ENCODE results near the gene ULK1. TPM values are rescaled to one million over a fixed set of nuclear protein-coding genes. Genes with fewer than 3 reads are reported as not detected.

ULK1 gene
- polyA plus RNA-seq, 3 donors: 1.0 to 75.1 (median 1.3) TPM

GRCh38 chr12:131933387-131933786, 39.0 kb downstream of the ULK1 start:
- WGBS (ENCODE audit: insufficient coverage): 98% methylated on average over 6 of the region's 8 CpGs
- H2AFZ ChIP-seq (ENCODE audit: insufficient read depth, low read depth, low read length, poor library complexity, severe bottlenecking): no peak overlapping the region

GRCh38 chr12:131934535-131934934, 40.1 kb downstream of the ULK1 start:
- Mint-ChIP-seq H3K27me3 (ENCODE audit: low read depth in 3 of 3) (peaks cover 0 to 4% (median 0%) of the 10 kb centered on the region in 3 donors), H3K9me3 (peaks cover 0 to under 1% (median 0%) of the 10 kb centered on the region in 7 donors), H3K4me1 (peaks cover 12% of the 10 kb centered on the region), H3K27ac (no peak overlapping the region), H3K36me3 (peaks cover 54 to 78% of the 10 kb centered on the region in 2 donors), H3K4me3 (no peak overlapping the region)
- no peak for TF ChIP-seq CTCF (IDR thresholded peaks at IDR 0.05)
- no peak overlapping the region for H3K27ac ChIP-seq (ENCODE audit: low read depth in 1 of 2, low read length in 2 of 2)
- H3K4me3 ChIP-seq (replicated peaks in 1 of 3; ENCODE audit: low read depth in 2 of 3, low read length in 3 of 3): no peak overlapping the region
- H3K36me3 ChIP-seq (replicated peaks in 1 of 2; ENCODE audit: control insufficient read depth in 1 of 2, insufficient read depth in 2 of 2, low read length in 2 of 2): peaks cover 50 to 73% of the 10 kb centered on the region in 2 donors
- no peak overlapping the region for H3K9ac ChIP-seq (ENCODE audit: insufficient read depth, low read length, poor library complexity, severe bottlenecking)
- no peaks in the 10 kb centered on the region for H3K9me3 ChIP-seq (replicated peaks in 1 of 2; ENCODE audit: control insufficient read depth in 1 of 2, insufficient read depth in 1 of 2, low read length in 2 of 2)
- intact Hi-C loops (cut with micrococcal nuclease): no loop called here
- DNase-seq: no peak
- H3K79me2 ChIP-seq (ENCODE audit: insufficient read depth, low read length): peaks cover 15% of the 10 kb centered on the region
- H3K4me2 ChIP-seq (replicated peaks; ENCODE audit: extremely low read depth, low read length, poor library complexity, severe bottlenecking): no peak overlapping the region
- no peak overlapping the region for H2AFZ ChIP-seq (ENCODE audit: insufficient read depth, low read depth, low read length, poor library complexity, severe bottlenecking)
- H3K4me1 ChIP-seq (ENCODE audit: control insufficient read depth in 1 of 2, insufficient read depth in 2 of 2, low read length in 2 of 2): peaks cover 10 to 13% of the 10 kb centered on the region in 2 donors
- H3K27me3 ChIP-seq (ENCODE audit: control insufficient read depth in 2 of 2, insufficient read depth in 2 of 2, low read length in 2 of 2): no peaks in the 10 kb centered on the region
- no peaks in the 10 kb centered on the region for H4K20me1 ChIP-seq (ENCODE audit: insufficient read depth, low read length)
- 99% methylated on average over 9 of the region's 11 CpGs for WGBS (ENCODE audit: insufficient coverage)

More at GRCh38 chr12:131933387-131933786, 39.0 kb downstream of the ULK1 start:
- H3K9ac ChIP-seq (ENCODE audit: insufficient read depth, low read length, poor library complexity, severe bottlenecking): no peak overlapping the region
- peaks cover 11 to 13% of the 10 kb centered on the region in 2 donors for H3K4me1 ChIP-seq (ENCODE audit: control insufficient read depth in 1 of 2, insufficient read depth in 2 of 2, low read length in 2 of 2)
- Mint-ChIP-seq H3K27ac (peak overlapping the region in 1 of 7 donors; percentile 9), H3K9me3 (no peaks in the 10 kb centered on the region), H3K4me1 (peaks cover 12% of the 10 kb centered on the region), H3K4me3 (no peak overlapping the region), H3K36me3 (peaks cover 46 to 67% of the 10 kb centered on the region in 2 donors), H3K27me3 (ENCODE audit: low read depth in 3 of 3) (peaks cover 0 to 4% (median 1%) of the 10 kb centered on the region in 3 donors)
- intact Hi-C loops (cut with micrococcal nuclease): no loop called here
- no peaks in the 10 kb centered on the region for H3K9me3 ChIP-seq (replicated peaks in 1 of 2; ENCODE audit: control insufficient read depth in 1 of 2, insufficient read depth in 1 of 2, low read length in 2 of 2)
- no peak overlapping the region for H3K27ac ChIP-seq (ENCODE audit: low read depth in 1 of 2, low read length in 2 of 2)
- no peak for TF ChIP-seq CTCF (IDR thresholded peaks at IDR 0.05)
- H3K4me2 ChIP-seq (replicated peaks; ENCODE audit: extremely low read depth, low read length, poor library complexity, severe bottlenecking): no peak overlapping the region
- peaks cover 20% of the 10 kb centered on the region for H3K79me2 ChIP-seq (ENCODE audit: insufficient read depth, low read length)
- H4K20me1 ChIP-seq (ENCODE audit: insufficient read depth, low read length): no peaks in the 10 kb centered on the region
- no peak overlapping the region for H3K4me3 ChIP-seq (replicated peaks in 1 of 3; ENCODE audit: low read depth in 2 of 3, low read length in 3 of 3)
- H3K27me3 ChIP-seq (ENCODE audit: control insufficient read depth in 2 of 2, insufficient read depth in 2 of 2, low read length in 2 of 2): no peaks in the 10 kb centered on the region
- peaks cover 43 to 61% of the 10 kb centered on the region in 2 donors for H3K36me3 ChIP-seq (replicated peaks in 1 of 2; ENCODE audit: control insufficient read depth in 1 of 2, insufficient read depth in 2 of 2, low read length in 2 of 2)
- DNase-seq: no peak

Data from CD14-positive monocyte (primary cell).